Lower lobe of right lung (tissue), 2 donors: ENCODE measurements around the gene ULK1. TPM values are rescaled to one million over a fixed set of nuclear protein-coding genes. Genes with fewer than 3 reads are reported as not detected.
A peak's percentile ranks its signal among the peaks of the same experiment; 100 is the strongest.

Source experiments
- ATAC-seq, 2 donors: fragments of 200-7000 bp; cut with Tn5 transposase; one replicate each; pipeline ENCODE4 v1.9.1; 2020 to 2022; ENCODE audit warnings: mild to moderate bottlenecking in 2 of 2, moderate library complexity in 2 of 2
- DNase-seq: peaks from one replicate; pipeline ENCODE4 v3.0.0-alpha.2; 2020
- H3K27ac ChIP-seq: fragments of 200-600 bp; one replicate; pipeline ENCODE4 v1.8.0; 2022
- H3K27me3 ChIP-seq: fragments of 200-600 bp; one replicate; pipeline ENCODE4 v1.8.0; 2022; ENCODE audit warnings: low read depth
- H3K36me3 ChIP-seq: fragments of 200-600 bp; one replicate; pipeline ENCODE4 v1.8.0; 2022; ENCODE audit warnings: mild to moderate bottlenecking
- H3K4me1 ChIP-seq: fragments of 200-600 bp; one replicate; pipeline ENCODE4 v1.8.0; 2022
- H3K4me3 ChIP-seq: fragments of 200-600 bp; one replicate; pipeline ENCODE4 v1.8.0; 2022; ENCODE audit warnings: mild to moderate bottlenecking
- H3K9me3 ChIP-seq: fragments of 200-600 bp; one replicate; pipeline ENCODE4 v1.8.0; 2022
- CTCF ChIP-seq: fragments of 200-600 bp; IDR thresholded peaks from one replicate; pipeline ENCODE4 v1.8.0; 2022; ENCODE audit warnings: antibody characterized with exemption, mild to moderate bottlenecking
- intact Hi-C: fragments of 100-400 bp; cut with DNase I; formaldehyde crosslinking; loops from one replicate; pipeline ENCODE4 v1.11.0; 2022
- total RNA-seq: library from RNA; stranded (reverse); fragmentation: NEBNext Ultra II Directional; extraction: Animal tissue kit (Norgen Biotek cat#: 25700); gene quantifications from one replicate; pipeline ENCODE4 v1.2.1, GENCODE V29; 2021
- donor health status: DM: no; HTN: yes; CAD: no; lungs with severe emphysema.

ULK1 gene
- total RNA-seq, 1 donor from 2014 or later = 32.2 TPM

- intact Hi-C loops = no loop called here
- Histone ChIP-seq H3K36me3 (peaks cover 76% of the 10 kb centered on the region), H3K27me3 (no peaks in the 10 kb centered on the region), H3K27ac (no peak overlapping the region), H3K9me3 (no peaks in the 10 kb centered on the region), H3K4me3 (no peak overlapping the region), H3K4me1 (peaks cover 1% of the 10 kb centered on the region)
- no peak for DNase-seq
- TF ChIP-seq CTCF = no peak
- ATAC-seq = no peak
Observed at GRCh38 chr12:131919051-131919347, 24.6 kb downstream of the ULK1 start.

GRCh38 chr12:131919366-131920156, 25.1 kb downstream of the ULK1 start:
- H3K36me3 ChIP-seq = peaks cover 71% of the 10 kb centered on the region
- TF ChIP-seq CTCF = no peak
- no peaks in the 10 kb centered on the region for H3K27me3 ChIP-seq
- no peak for ATAC-seq
- H3K9me3 ChIP-seq = no peaks in the 10 kb centered on the region
- no peak overlapping the region for H3K4me3 ChIP-seq
- no peak for DNase-seq
- intact Hi-C loops = no loop called here
- H3K27ac ChIP-seq = no peak overlapping the region
- peaks cover 7% of the 10 kb centered on the region for H3K4me1 ChIP-seq

- intact Hi-C loops = no loop called here
- DNase-seq (no peak), ATAC-seq (no peak)
- TF ChIP-seq CTCF = no peak
- Histone ChIP-seq H3K9me3 (no peaks in the 10 kb centered on the region), H3K4me1 (peaks cover 8% of the 10 kb centered on the region), H3K36me3 (peaks cover 65% of the 10 kb centered on the region), H3K27ac (no peak overlapping the region), H3K27me3 (no peaks in the 10 kb centered on the region), H3K4me3 (no peak overlapping the region)
Observed at GRCh38 chr12:131920157-131920508, 25.7 kb downstream of the ULK1 start.

GRCh38 chr12:131920902-131921840, 26.7 kb downstream of the ULK1 start:
- Histone ChIP-seq H3K4me1 (peaks cover 8% of the 10 kb centered on the region), H3K27ac (no peak overlapping the region), H3K9me3 (no peaks in the 10 kb centered on the region), H3K36me3 (peaks cover 55% of the 10 kb centered on the region), H3K27me3 (no peaks in the 10 kb centered on the region), H3K4me3 (no peak overlapping the region)
- ATAC-seq (no peak), DNase-seq (peak; percentile 45)
- no peak for TF ChIP-seq CTCF
- intact Hi-C loops = no loop called here

GRCh38 chr12:131921866-131922769, 27.7 kb downstream of the ULK1 start:
- Histone ChIP-seq H3K4me1 (peaks cover 8% of the 10 kb centered on the region), H3K36me3 (peaks cover 48% of the 10 kb centered on the region), H3K4me3 (no peak overlapping the region), H3K27me3 (no peaks in the 10 kb centered on the region), H3K9me3 (no peaks in the 10 kb centered on the region), H3K27ac (no peak overlapping the region)
- DNase-seq = no peak
- TF ChIP-seq CTCF = no peak
- ATAC-seq = no peak
- intact Hi-C loops = no loop called here
